ENCODE measurements around the gene CMKLR1. TPM values are rescaled to one million over a fixed set of nuclear protein-coding genes. Genes with fewer than 3 reads are reported as not detected.

CMKLR1 gene
- total and polyA plus RNA-seq, 2 donors from 2014 or later, result 6.1 to 25.7 TPM

DNA sequence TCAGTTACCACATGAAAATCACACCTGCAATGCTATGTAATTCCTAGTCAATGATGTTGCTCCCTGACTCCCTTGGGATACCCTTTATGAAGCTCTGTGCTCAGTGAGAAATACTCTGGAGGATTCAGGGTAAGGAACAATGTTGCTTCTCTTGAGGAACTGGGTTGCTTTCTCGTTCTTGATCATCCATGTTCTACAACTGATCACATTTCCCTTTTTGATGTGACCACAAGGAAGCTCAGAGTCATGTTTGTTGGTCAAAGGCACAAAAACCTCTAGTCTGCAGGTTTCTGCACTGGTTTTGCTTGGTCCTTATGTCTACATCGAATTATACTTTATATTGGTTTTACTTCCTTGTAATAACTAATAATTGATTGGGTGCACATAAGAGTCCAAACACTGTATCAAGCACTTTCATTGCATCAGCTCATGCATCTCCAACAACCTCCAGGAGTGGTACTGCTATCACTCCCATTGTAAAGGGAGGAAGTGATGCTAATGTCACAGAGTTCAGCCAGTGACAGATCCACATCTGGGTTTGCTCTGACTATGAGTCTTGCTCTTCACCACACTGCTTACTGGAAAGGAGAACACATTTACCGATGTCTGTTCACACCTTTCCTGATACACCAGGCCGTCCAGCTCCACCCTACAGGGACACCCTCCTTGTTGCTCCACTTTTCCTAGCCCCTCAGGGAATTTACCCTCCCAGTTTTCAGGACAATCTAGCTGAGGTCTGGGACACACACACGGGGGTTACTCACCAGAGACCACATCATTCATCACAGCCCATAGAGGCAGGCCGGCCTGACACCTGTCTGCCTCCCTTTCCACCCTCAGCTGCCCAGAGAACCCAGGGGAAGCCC, 41.0 kb downstream of the CMKLR1 start:
- intact Hi-C loops (cut with DNase I), result no loop called here
- H3K4me3 ChIP-seq (ENCODE audit: low read length in 3 of 3), result no peak overlapping the region
- FAIRE-seq (no peak), DNase-seq (peak in 1 of 5 donors; percentile 38)
- no peak overlapping the region for H3K9ac ChIP-seq (ENCODE audit: low read length in 3 of 3)
- no peaks in the 10 kb centered on the region for H3K9me3 ChIP-seq (ENCODE audit: control insufficient read depth in 2 of 3, insufficient read depth in 1 of 3, low read length in 3 of 3)
- peaks cover 0 to 13% (median 4%) of the 10 kb centered on the region in 3 donors for H3K4me1 ChIP-seq (ENCODE audit: control insufficient read depth in 2 of 3, insufficient read depth in 2 of 3, low read depth in 1 of 3, low read length in 3 of 3)
- no peak overlapping the region for H3K27ac ChIP-seq (ENCODE audit: low read depth in 2 of 2, low read length in 2 of 2)
- TF ChIP-seq, protein P1, sequence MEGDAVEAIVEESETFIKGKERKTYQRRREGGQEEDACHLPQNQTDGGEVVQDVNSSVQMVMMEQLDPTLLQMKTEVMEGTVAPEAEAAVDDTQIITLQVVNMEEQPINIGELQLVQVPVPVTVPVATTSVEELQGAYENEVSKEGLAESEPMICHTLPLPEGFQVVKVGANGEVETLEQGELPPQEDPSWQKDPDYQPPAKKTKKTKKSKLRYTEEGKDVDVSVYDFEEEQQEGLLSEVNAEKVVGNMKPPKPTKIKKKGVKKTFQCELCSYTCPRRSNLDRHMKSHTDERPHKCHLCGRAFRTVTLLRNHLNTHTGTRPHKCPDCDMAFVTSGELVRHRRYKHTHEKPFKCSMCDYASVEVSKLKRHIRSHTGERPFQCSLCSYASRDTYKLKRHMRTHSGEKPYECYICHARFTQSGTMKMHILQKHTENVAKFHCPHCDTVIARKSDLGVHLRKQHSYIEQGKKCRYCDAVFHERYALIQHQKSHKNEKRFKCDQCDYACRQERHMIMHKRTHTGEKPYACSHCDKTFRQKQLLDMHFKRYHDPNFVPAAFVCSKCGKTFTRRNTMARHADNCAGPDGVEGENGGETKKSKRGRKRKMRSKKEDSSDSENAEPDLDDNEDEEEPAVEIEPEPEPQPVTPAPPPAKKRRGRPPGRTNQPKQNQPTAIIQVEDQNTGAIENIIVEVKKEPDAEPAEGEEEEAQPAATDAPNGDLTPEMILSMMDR (IDR thresholded peaks at IDR 0.05; ENCODE audit: borderline replicate concordance, extremely low read depth, insufficient read depth), result no peak
- no peaks in the 10 kb centered on the region for H3K27me3 ChIP-seq (ENCODE audit: control insufficient read depth, insufficient read depth, low read length)
- no peaks in the 10 kb centered on the region for H3K36me3 ChIP-seq (ENCODE audit: control insufficient read depth in 2 of 3, insufficient read depth in 3 of 3, low read length in 3 of 3)

DNA sequence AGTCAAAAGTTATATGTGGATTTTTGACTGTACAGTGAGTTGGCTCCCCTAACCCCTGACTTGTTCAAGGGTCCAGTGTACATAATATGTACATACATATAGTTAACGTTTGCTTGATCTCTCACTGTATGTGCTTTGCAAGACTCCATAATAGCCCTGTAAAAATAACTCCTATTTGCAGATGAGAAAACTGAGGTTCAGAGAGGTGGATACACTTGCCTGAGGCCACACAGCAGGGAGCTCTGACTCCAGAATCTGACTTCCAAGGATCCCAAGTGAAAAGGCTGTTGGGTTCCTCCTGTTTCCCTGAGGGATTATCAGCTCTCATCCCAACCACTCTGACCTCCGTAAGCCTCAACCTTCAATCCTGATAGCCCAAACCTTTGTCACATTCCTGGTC, 41.7 kb downstream of the CMKLR1 start:
- H3K9ac ChIP-seq (ENCODE audit: low read length in 3 of 3), result no peak overlapping the region
- no peaks in the 10 kb centered on the region for H3K9me3 ChIP-seq (ENCODE audit: control insufficient read depth in 2 of 3, insufficient read depth in 1 of 3, low read length in 3 of 3)
- no peak for DNase-seq
- H3K4me1 ChIP-seq (ENCODE audit: control insufficient read depth in 2 of 3, insufficient read depth in 2 of 3, low read depth in 1 of 3, low read length in 3 of 3), result peaks cover 0 to 10% (median 0%) of the 10 kb centered on the region in 3 donors
- TF ChIP-seq, protein P1 (IDR thresholded peaks at IDR 0.05; ENCODE audit: borderline replicate concordance, extremely low read depth, insufficient read depth), result no peak
- H3K27me3 ChIP-seq (ENCODE audit: control insufficient read depth, insufficient read depth, low read length), result no peaks in the 10 kb centered on the region
- intact Hi-C loops (cut with DNase I), result no loop called here
- no peak overlapping the region for H3K27ac ChIP-seq (ENCODE audit: low read depth in 2 of 2, low read length in 2 of 2)
- no peaks in the 10 kb centered on the region for H3K36me3 ChIP-seq (ENCODE audit: control insufficient read depth in 2 of 3, insufficient read depth in 3 of 3, low read length in 3 of 3)
- FAIRE-seq, result no peak
- H3K4me3 ChIP-seq (ENCODE audit: low read length in 3 of 3), result no peak overlapping the region

DNA sequence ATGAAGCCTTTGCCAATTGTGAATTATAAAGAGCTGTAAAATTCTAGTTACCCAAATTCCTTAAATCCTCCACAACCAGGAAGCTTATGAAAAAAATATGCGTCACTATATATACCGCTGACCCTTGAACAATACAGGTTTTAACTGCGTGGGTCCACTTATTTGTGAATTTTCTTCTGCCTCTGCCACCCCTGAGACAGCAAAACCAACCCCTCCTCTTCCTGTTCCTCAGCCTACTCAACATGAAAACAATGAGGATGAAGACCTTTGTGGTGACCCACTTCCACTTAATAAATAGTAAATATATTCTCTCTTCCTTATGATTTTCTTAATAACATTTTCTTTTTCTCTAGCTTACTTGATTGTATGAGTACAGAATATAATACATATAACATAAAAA, 42.2 kb downstream of the CMKLR1 start:
- H3K4me3 ChIP-seq (ENCODE audit: low read length in 3 of 3), result no peak overlapping the region
- intact Hi-C loops (cut with DNase I), result no loop called here
- no peaks in the 10 kb centered on the region for H3K9me3 ChIP-seq (ENCODE audit: control insufficient read depth in 2 of 3, insufficient read depth in 1 of 3, low read length in 3 of 3)
- H3K36me3 ChIP-seq (ENCODE audit: control insufficient read depth in 2 of 3, insufficient read depth in 3 of 3, low read length in 3 of 3), result no peaks in the 10 kb centered on the region
- no peak for FAIRE-seq
- TF ChIP-seq, protein P1 (IDR thresholded peaks at IDR 0.05; ENCODE audit: borderline replicate concordance, extremely low read depth, insufficient read depth), result no peak
- no peaks in the 10 kb centered on the region for H3K27me3 ChIP-seq (ENCODE audit: control insufficient read depth, insufficient read depth, low read length)
- DNase-seq, result no peak
- no peak overlapping the region for H3K9ac ChIP-seq (ENCODE audit: low read length in 3 of 3)
- peaks cover 0 to 6% (median 0%) of the 10 kb centered on the region in 3 donors for H3K4me1 ChIP-seq (ENCODE audit: control insufficient read depth in 2 of 3, insufficient read depth in 2 of 3, low read depth in 1 of 3, low read length in 3 of 3)
- no peak overlapping the region for H3K27ac ChIP-seq (ENCODE audit: low read depth in 2 of 2, low read length in 2 of 2)

All from kidney (tissue), 14 donors.